OCI-LY7 (cell line): Measurements from ENCODE around the gene ARL5B. TPM values are rescaled to one million over a fixed set of nuclear protein-coding genes. Genes with fewer than 3 reads are reported as not detected.
"Not testable (repeated sequence)": the region's sequence is repeated elsewhere in the genome, so short reads cannot be mapped to it uniquely, and the experiment has no call there.

ENCODE experiments used
- BruUV-seq: library from RNA; stranded (reverse); fragments of 400-500 nt; replicated peaks from 2 replicates; lab custom pipeline; 2021; lab: Mats Ljungman, UMichigan
- CTCF ChIA-PET: fragments of 300-600 bp; sonication (Branson Sonifier 250); formaldehyde crosslinking; loops from one replicate; lab custom pipeline; 2022; ENCODE audit warnings: antibody characterized with exemption; ENCODE audit not compliant: unreplicated experiment; lab: Charles Lee
- POLR2A ChIA-PET: fragments of 300-600 bp; sonication (Branson Sonifier 250); formaldehyde crosslinking; loops from one replicate; lab custom pipeline; 2022; ENCODE audit warnings: antibody characterized with exemption; lab: Charles Lee
- DNase-seq: peaks from one replicate; pipeline ENCODE4 v3.0.0-alpha.2; 2015; ENCODE audit warnings: low spot score
- H2AFZ ChIP-seq: fragments of 200-600 bp; sonication (generic), shearing (Covaris generic); 2 replicates; pipeline ENCODE4 v1.6.1; 2014; ENCODE audit warnings: mild to moderate bottlenecking, antibody characterized with exemption, low read length, moderate library complexity
- H3K27ac ChIP-seq: fragments of 200-600 bp; sonication (generic); 2 replicates; pipeline ENCODE4 v1.5.1; 2014; ENCODE audit warnings: mixed run types, low read depth, mild to moderate bottlenecking, moderate library complexity, low read length, inconsistent platforms; ENCODE audit not compliant: poor library complexity, severe bottlenecking
- H3K36me3 ChIP-seq: fragments of 200-600 bp; sonication (generic); 2 replicates; pipeline ENCODE4 v1.6.1; 2014; ENCODE audit warnings: mild to moderate bottlenecking, antibody characterized with exemption, low read length, moderate library complexity, mixed read lengths; ENCODE audit not compliant: insufficient read depth
- H3K4me1 ChIP-seq: fragments of 200-600 bp; sonication (generic); 2 replicates; pipeline ENCODE4 v1.5.1; 2014; ENCODE audit warnings: mild to moderate bottlenecking, low read length; ENCODE audit not compliant: insufficient read depth, poor library complexity, severe bottlenecking
- H3K4me2 ChIP-seq: fragments of 200-600 bp; sonication (generic); 2 replicates; pipeline ENCODE4 v1.6.1; 2014; ENCODE audit warnings: mild to moderate bottlenecking, low read length
- H3K4me3 ChIP-seq: fragments of 200-600 bp; sonication (generic); 2 replicates; pipeline ENCODE4 v1.5.1; 2014; ENCODE audit warnings: mild to moderate bottlenecking, low read depth, low read length; ENCODE audit not compliant: poor library complexity, severe bottlenecking
- H3K79me2 ChIP-seq: fragments of 200-600 bp; sonication (generic); 2 replicates; pipeline ENCODE4 v1.6.1; 2016; ENCODE audit warnings: low read depth, mild to moderate bottlenecking, low read length, moderate library complexity, mixed read lengths; ENCODE audit not compliant: insufficient read depth
- H3K9me2 ChIP-seq: fragments of 200-600 bp; sonication (generic); 2 replicates; pipeline ENCODE4 v1.6.1; 2016; ENCODE audit warnings: mild to moderate bottlenecking, low read length, mixed read lengths; ENCODE audit not compliant: insufficient read depth
- H3K9me3 ChIP-seq: fragments of 200-600 bp; sonication (generic); 2 replicates; pipeline ENCODE4 v1.6.1; 2014; ENCODE audit warnings: mild to moderate bottlenecking, mixed run types, low read length, mixed read lengths
- H4K20me1 ChIP-seq: fragments of 200-600 bp; sonication (generic); 2 replicates; pipeline ENCODE4 v1.6.1; 2014; ENCODE audit warnings: mild to moderate bottlenecking, antibody characterized with exemption, low read length, moderate library complexity, mixed read lengths; ENCODE audit not compliant: insufficient read depth
- CTCF ChIP-seq: fragments of 200-600 bp; sonication (generic); conservative IDR thresholded peaks from 2 replicates; pipeline ENCODE4 v1.5.1; 2014; ENCODE audit warnings: mild to moderate bottlenecking, antibody characterized with exemption, low read length, moderate library complexity, mixed read lengths
- EZH2phosphoT487 ChIP-seq: fragments of 200-600 bp; sonication (generic); IDR thresholded peaks from 2 replicates; pipeline ENCODE4 v1.6.1; 2018; ENCODE audit warnings: low read depth, borderline replicate concordance, mild to moderate bottlenecking, mixed run types, antibody characterized with exemption, low read length, moderate library complexity, mixed read lengths
- intact Hi-C: fragments of 100-400 bp; cut with micrococcal nuclease; formaldehyde crosslinking; loops from one replicate; pipeline ENCODE4 v1.10.0; 2022; ENCODE audit not compliant: unreplicated experiment
- total RNA-seq, 2 experiments: library from RNA; depleted of rRNA in 1 of 2; stranded (reverse); fragments of >200 nt in 1 of 2; shearing (Covaris generic) in 1 of 2; gene quantifications; 2 replicates each; pipeline ENCODE4 v1.2.3, GENCODE V29; 2014 to 2022

The ARL5B gene
- total RNA-seq, 2 experiments from 2014 or later = 11.5 to 17.5 TPM

GRCh38 chr10:18619016-18619415 lies 40.2 kb upstream of the ARL5B start:
- no peak overlapping the region for H3K4me2 ChIP-seq
- no peaks in the 10 kb centered on the region for H3K9me3 ChIP-seq
- TF ChIP-seq EZH2phosphoT487 = no peak
- no peak for TF ChIP-seq CTCF
- POLR2A ChIA-PET = interaction anchor here (0.5 kb wide), 1 partner anchor 212 kb away, joined by 3 read pairs; no protein-coding TSS in a partner anchor
- no peak overlapping the region for H2AFZ ChIP-seq
- no peaks in the 10 kb centered on the region for H3K4me1 ChIP-seq
- H3K4me3 ChIP-seq = no peak overlapping the region
- no peaks in the 10 kb centered on the region for H4K20me1 ChIP-seq
- no peak for DNase-seq
- H3K36me3 ChIP-seq = peaks cover 63% of the 10 kb centered on the region
- BruUV-seq = no TSS peak
- H3K9me2 ChIP-seq = no peaks in the 10 kb centered on the region
- intact Hi-C loops = no loop called here
- H3K79me2 ChIP-seq = no peaks in the 10 kb centered on the region
- CTCF ChIA-PET = no interaction called here
- H3K27ac ChIP-seq = no peak overlapping the region

DNA sequence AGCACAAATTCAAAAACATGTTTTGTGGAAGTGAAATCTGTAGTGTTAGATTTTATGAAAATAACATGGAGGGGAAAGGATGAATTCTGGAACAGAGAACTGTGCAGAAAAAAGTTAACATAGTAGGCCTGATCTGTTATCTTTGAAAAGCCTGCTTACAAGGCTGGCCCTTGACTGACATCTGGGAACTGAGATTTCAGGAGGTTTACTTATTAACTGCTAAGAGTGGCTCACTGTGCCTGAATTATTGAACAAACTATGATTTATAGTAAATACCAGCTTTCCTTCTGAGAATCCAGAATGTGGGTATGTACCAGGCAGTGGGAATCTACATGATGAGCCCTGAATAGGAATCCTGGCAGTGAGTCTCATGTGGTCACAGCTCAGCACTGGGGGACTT lies 38.4 kb upstream of the ARL5B start:
- no peak overlapping the region for H3K4me2 ChIP-seq
- no peaks in the 10 kb centered on the region for H4K20me1 ChIP-seq
- no peaks in the 10 kb centered on the region for H3K9me2 ChIP-seq
- no peaks in the 10 kb centered on the region for H3K4me1 ChIP-seq
- BruUV-seq = no TSS peak
- no peak for TF ChIP-seq CTCF
- TF ChIP-seq EZH2phosphoT487 = no peak
- intact Hi-C loops = no loop called here
- H3K9me3 ChIP-seq = no peaks in the 10 kb centered on the region
- H3K4me3 ChIP-seq = no peak overlapping the region
- CTCF ChIA-PET = no interaction called here
- DNase-seq = no peak
- no peaks in the 10 kb centered on the region for H3K79me2 ChIP-seq
- no peak overlapping the region for H2AFZ ChIP-seq
- no peak overlapping the region for H3K27ac ChIP-seq
- POLR2A ChIA-PET = no interaction called here
- peaks cover 48% of the 10 kb centered on the region for H3K36me3 ChIP-seq

DNA sequence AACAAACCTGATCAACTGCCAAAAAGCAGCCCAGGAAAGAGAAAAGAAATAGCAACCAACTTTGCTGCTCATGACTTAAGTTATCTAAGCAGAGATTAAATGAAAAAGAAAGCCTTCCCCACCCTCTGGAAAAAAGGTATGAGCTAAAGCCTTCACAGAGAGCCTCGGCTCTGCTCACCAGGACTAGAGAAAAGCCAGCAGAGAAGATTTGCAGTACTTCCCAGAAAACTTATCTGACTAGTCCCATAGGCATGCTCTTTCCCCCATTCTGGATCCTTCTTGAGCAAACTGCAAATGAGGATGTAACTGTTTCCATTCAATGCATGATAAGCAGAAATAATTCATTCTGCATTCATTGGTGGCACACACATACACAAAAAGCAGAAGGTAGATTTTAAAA lies 35.6 kb upstream of the ARL5B start:
- H3K4me1 ChIP-seq, H3K4me3 ChIP-seq, DNase-seq, BruUV-seq, H3K27ac ChIP-seq, H2AFZ ChIP-seq, H3K79me2 ChIP-seq, CTCF ChIA-PET, H3K9me2 ChIP-seq, H4K20me1 ChIP-seq, H3K4me2 ChIP-seq, intact Hi-C loops, H3K9me3 ChIP-seq: not testable (repeated sequence)
- H3K36me3 ChIP-seq = peaks cover 36% of the 10 kb centered on the region
- POLR2A ChIA-PET = interaction anchor here (1.1 kb wide), 1 partner anchor 9 kb away, joined by 3 read pairs; no protein-coding TSS in a partner anchor
